CD4-positive, CD25-positive, alpha-beta regulatory T cell (primary cell): ENCODE results near the gene CLTCL1. TPM values are rescaled to one million over a fixed set of nuclear protein-coding genes. Genes with fewer than 3 reads are reported as not detected.

Experiments
- ATAC-seq, 2 donors: fragments of 150-1000 bp; cut with Tn5 transposase; one replicate each; pipeline ENCODE4 v1.10.0; 2021; ENCODE audit warnings: low read depth in 2 of 2, moderate number of reproducible peaks in 2 of 2, moderate library complexity in 1 of 2
- DNase-seq, 3 donors: peaks; one replicate each; pipeline versions ENCODE4 v3.0.0 to v3.0.0-alpha.2; 2012 to 2022; ENCODE audit warnings: mixed read lengths in 1 of 3
- H3K27ac ChIP-seq: one replicate; pipeline ENCODE4 v1.7.0; 2013; ENCODE audit warnings: mild to moderate bottlenecking, low read length; ENCODE audit not compliant: insufficient read depth, poor library complexity, severe bottlenecking
- H3K27me3 ChIP-seq: one replicate; pipeline ENCODE4 v1.7.0; 2013; ENCODE audit warnings: low read length; ENCODE audit not compliant: control insufficient read depth, insufficient read depth
- H3K36me3 ChIP-seq: one replicate; pipeline ENCODE4 v1.7.0; 2013; ENCODE audit warnings: mild to moderate bottlenecking, low read length, moderate library complexity; ENCODE audit not compliant: control insufficient read depth, insufficient read depth
- H3K4me1 ChIP-seq: 2 replicates; pipeline ENCODE4 v1.7.0; 2013; ENCODE audit warnings: mild to moderate bottlenecking, low read length; ENCODE audit not compliant: insufficient read depth, control insufficient read depth, poor library complexity, severe bottlenecking
- H3K4me3 ChIP-seq: one replicate; pipeline ENCODE4 v1.7.0; 2013; ENCODE audit warnings: low read depth, mild to moderate bottlenecking, low read length, moderate library complexity
- H3K9me3 ChIP-seq, 2 experiments: 1 replicate in 1 of 2; 2 replicates in 1 of 2; pipeline ENCODE4 v1.7.0; 2013; ENCODE audit warnings: low read length in 2 of 2, mild to moderate bottlenecking in 1 of 2, moderate library complexity in 1 of 2; ENCODE audit not compliant: control insufficient read depth in 2 of 2
- H3K27ac Mint-ChIP-seq, 3 donors: one replicate each; pipeline ENCODE4 v1.8.0; 2020 to 2022; ENCODE audit warnings: mild to moderate bottlenecking in 3 of 3, mixed read lengths in 3 of 3, moderate library complexity in 2 of 3
- H3K27me3 Mint-ChIP-seq: one replicate; pipeline ENCODE4 v1.8.0; 2022; ENCODE audit warnings: mild to moderate bottlenecking, mixed read lengths
- H3K36me3 Mint-ChIP-seq: one replicate; pipeline ENCODE4 v1.8.0; 2020; ENCODE audit warnings: mixed read lengths
- H3K4me1 Mint-ChIP-seq, 4 donors: one replicate each; pipeline ENCODE4 v1.8.0; 2020 to 2022; ENCODE audit warnings: mixed read lengths in 4 of 4, mild to moderate bottlenecking in 1 of 4
- H3K4me3 Mint-ChIP-seq, 4 donors: one replicate each; pipeline ENCODE4 v1.8.0; 2020 to 2022; ENCODE audit warnings: mild to moderate bottlenecking in 4 of 4, mixed read lengths in 4 of 4, moderate library complexity in 3 of 4
- H3K9me3 Mint-ChIP-seq, 7 donors: one replicate each; pipeline ENCODE4 v1.8.0; 2020 to 2022; ENCODE audit warnings: mixed read lengths in 7 of 7, mild to moderate bottlenecking in 3 of 7, moderate library complexity in 2 of 7
- polyA plus RNA-seq, 4 donors: library from polyadenylated mRNA; unstranded; fragments of 300-500 nt; fragmentation: Illumina TruSeq; gene quantifications; one replicate each; pipeline ENCODE4 v1.2.3, GENCODE V29; 2021
- total RNA-seq: library from RNA; stranded (reverse); gene quantifications from one replicate; pipeline ENCODE4 v1.2.3, GENCODE V29; 2022

Gene CLTCL1
- total and polyA plus RNA-seq, 5 donors from 2014 or later: 0.20 to 0.55 (median 0.34) TPM

GRCh38 chr22:19175026-19175601 lies 116.4 kb downstream of the CLTCL1 start:
- H3K9me3 Mint-ChIP-seq: peaks cover 0 to 2% (median 0%) of the 10 kb centered on the region in 7 donors
- ATAC-seq (no peak), DNase-seq (no peak)
- Histone ChIP-seq H3K9me3 (no peaks in the 10 kb centered on the region), H3K36me3 (no peaks in the 10 kb centered on the region), H3K27me3 (no peaks in the 10 kb centered on the region), H3K27ac (no peak overlapping the region), H3K4me1 (peaks cover 47% of the 10 kb centered on the region), H3K4me3 (no peak overlapping the region)
- no peak overlapping the region for H3K27ac Mint-ChIP-seq
- peaks cover 8% of the 10 kb centered on the region for H3K27me3 Mint-ChIP-seq
- H3K36me3 Mint-ChIP-seq: no peaks in the 10 kb centered on the region
- peak overlapping the region in 1 of 4 donors; percentile 59 for H3K4me3 Mint-ChIP-seq
- H3K4me1 Mint-ChIP-seq: peaks cover 5 to 49% (median 22%) of the 10 kb centered on the region in 4 donors

DNA sequence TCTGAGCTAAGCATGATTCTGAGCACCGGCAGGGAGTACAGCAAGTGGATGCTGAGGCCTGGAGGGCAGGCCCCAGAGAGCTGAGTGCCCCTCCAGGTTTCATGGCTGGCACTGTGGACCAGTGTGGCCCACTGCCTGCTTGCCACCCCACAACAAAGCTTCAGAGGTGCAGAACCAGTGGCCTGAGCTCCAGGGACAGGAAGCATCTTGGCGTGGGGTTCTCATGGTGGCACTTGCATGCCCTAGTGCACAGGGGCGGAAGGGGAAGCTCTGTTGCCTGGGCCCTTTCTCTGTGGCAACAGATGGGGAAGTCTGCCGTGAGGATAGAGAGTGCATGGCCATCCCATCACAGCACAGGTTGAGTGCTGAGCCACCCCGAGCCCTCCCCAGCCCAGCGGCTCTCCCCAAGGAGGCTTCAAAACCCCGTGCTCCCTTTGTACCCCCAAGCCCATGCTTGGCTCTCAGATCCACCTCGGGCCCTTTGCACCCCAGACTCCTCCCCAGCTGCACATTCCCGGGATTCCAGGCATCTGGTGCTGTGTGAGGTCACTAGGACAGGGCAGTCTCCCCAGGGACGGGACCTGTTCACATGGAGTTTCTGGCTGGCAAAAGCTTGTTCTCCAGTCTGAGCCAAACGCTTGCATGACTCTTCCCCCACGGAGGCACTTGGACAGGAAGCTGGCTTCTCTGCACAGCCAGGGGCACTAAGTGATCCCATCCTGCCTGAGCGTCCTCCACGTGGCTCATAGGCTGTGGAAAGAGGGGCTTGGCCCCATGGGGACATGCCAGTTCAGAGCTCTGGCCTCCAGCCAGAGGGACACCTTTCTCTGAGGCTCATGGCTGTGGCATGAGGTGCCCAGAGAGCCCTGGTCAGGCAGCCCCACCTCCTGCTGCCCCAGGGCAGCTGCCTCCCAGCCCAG lies 117.2 kb downstream of the CLTCL1 start:
- H3K27me3 Mint-ChIP-seq: peaks cover 8% of the 10 kb centered on the region
- peaks cover 3 to 48% (median 21%) of the 10 kb centered on the region in 4 donors for H3K4me1 Mint-ChIP-seq
- H3K4me3 Mint-ChIP-seq: peak overlapping the region in 3 of 4 donors; percentile 58 to 94 (median 88)
- ATAC-seq (no peak), DNase-seq (no peak)
- Histone ChIP-seq H3K36me3 (no peaks in the 10 kb centered on the region), H3K27ac (no peak overlapping the region), H3K4me1 (peaks cover 48% of the 10 kb centered on the region), H3K27me3 (no peaks in the 10 kb centered on the region), H3K9me3 (no peaks in the 10 kb centered on the region), H3K4me3 (no peak overlapping the region)
- H3K36me3 Mint-ChIP-seq: no peaks in the 10 kb centered on the region
- peaks cover 0 to 2% (median 0%) of the 10 kb centered on the region in 7 donors for H3K9me3 Mint-ChIP-seq
- peak overlapping the region in 1 of 3 donors; percentile 63 for H3K27ac Mint-ChIP-seq

GRCh38 chr22:19173047-19174035 lies 118.2 kb downstream of the CLTCL1 start:
- H3K27me3 ChIP-seq: peaks cover 4% of the 10 kb centered on the region
- no peaks in the 10 kb centered on the region for H3K36me3 ChIP-seq
- Mint-ChIP-seq H3K4me3 (peak overlapping the region; percentile 88 to 94 (median 94)), H3K36me3 (no peaks in the 10 kb centered on the region), H3K27ac (peak overlapping the region; percentile 93 to 96 (median 95)), H3K4me1 (peaks cover 0 to 49% (median 19%) of the 10 kb centered on the region in 4 donors), H3K9me3 (peaks cover 0 to 2% (median 0%) of the 10 kb centered on the region in 7 donors), H3K27me3 (peaks cover 17% of the 10 kb centered on the region)
- H3K4me1 ChIP-seq: peaks cover 47% of the 10 kb centered on the region
- no peak overlapping the region for H3K4me3 ChIP-seq
- no peaks in the 10 kb centered on the region for H3K9me3 ChIP-seq
- DNase-seq: no peak
- no peak for ATAC-seq
- H3K27ac ChIP-seq: no peak overlapping the region

DNA sequence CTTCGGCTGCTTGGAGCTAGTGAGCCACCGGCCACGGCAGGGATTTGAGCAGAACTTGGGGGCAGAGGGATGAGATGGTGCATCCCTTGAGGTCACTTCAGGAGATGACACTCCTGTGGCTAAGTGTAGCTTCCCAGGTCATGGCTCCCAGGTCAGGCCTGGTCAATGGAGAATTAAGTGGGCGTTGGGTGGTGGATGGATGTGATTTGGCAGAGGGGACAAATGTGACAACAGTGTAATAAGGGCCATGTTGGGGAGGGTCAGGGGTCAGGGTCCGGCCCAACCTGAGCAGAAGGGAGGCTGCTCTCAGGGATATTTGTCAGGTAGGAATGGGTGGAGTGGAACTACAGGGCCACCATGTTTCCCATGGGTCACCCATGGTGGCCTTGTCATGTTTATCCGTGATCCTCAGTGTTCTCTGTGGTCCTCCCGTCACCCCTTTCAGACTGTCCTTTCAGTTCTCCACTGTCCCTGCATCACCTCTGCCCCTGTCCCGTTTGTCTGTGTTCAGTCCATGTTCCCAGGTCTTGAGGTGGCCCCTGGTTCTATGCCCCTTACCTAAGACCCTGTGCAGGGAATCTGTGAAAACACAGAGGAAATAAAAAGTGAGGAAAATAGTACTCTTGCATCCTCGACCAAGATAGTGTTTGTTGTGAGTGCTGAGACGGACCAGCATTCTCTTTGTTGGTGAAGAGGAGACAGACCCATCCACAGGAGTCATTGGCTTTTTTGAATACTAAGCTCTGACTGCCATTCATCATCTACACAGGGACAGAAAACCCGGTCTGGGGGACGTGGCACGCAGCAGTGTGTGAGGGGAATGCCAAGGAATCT lies 119.1 kb downstream of the CLTCL1 start:
- no peak for DNase-seq
- no peak for ATAC-seq
- H3K9me3 ChIP-seq: no peaks in the 10 kb centered on the region
- H3K27ac ChIP-seq: peak overlapping the region; percentile 80
- peak overlapping the region; percentile 76 to 96 (median 93) for H3K27ac Mint-ChIP-seq
- peaks cover 0 to 2% (median 0%) of the 10 kb centered on the region in 7 donors for H3K9me3 Mint-ChIP-seq
- H3K36me3 Mint-ChIP-seq: no peaks in the 10 kb centered on the region
- peaks cover 40% of the 10 kb centered on the region for H3K4me1 ChIP-seq
- H3K27me3 Mint-ChIP-seq: peaks cover 24% of the 10 kb centered on the region
- H3K27me3 ChIP-seq: peaks cover 12% of the 10 kb centered on the region
- H3K4me3 ChIP-seq: peak overlapping the region; percentile 75
- peaks cover 0 to 49% (median 19%) of the 10 kb centered on the region in 4 donors for H3K4me1 Mint-ChIP-seq
- H3K4me3 Mint-ChIP-seq: peak overlapping the region; percentile 88 to 94 (median 94)
- H3K36me3 ChIP-seq: no peaks in the 10 kb centered on the region

- H3K9me3 Mint-ChIP-seq: peaks cover 0 to 2% (median 0%) of the 10 kb centered on the region in 7 donors
- Histone ChIP-seq H3K36me3 (no peaks in the 10 kb centered on the region), H3K27me3 (peaks cover 16% of the 10 kb centered on the region), H3K4me1 (peaks cover 37% of the 10 kb centered on the region), H3K4me3 (no peak overlapping the region), H3K9me3 (no peaks in the 10 kb centered on the region), H3K27ac (no peak overlapping the region)
- peaks cover 36% of the 10 kb centered on the region for H3K27me3 Mint-ChIP-seq
- ATAC-seq (no peak), DNase-seq (no peak)
- peaks cover 0 to 41% (median 19%) of the 10 kb centered on the region in 4 donors for H3K4me1 Mint-ChIP-seq
- peak overlapping the region; percentile 88 to 94 (median 94) for H3K4me3 Mint-ChIP-seq
- H3K27ac Mint-ChIP-seq: no peak overlapping the region
- no peaks in the 10 kb centered on the region for H3K36me3 Mint-ChIP-seq
These were observed 121.6 kb downstream of the CLTCL1 start for GRCh38 chr22:19169947-19170318.

DNA sequence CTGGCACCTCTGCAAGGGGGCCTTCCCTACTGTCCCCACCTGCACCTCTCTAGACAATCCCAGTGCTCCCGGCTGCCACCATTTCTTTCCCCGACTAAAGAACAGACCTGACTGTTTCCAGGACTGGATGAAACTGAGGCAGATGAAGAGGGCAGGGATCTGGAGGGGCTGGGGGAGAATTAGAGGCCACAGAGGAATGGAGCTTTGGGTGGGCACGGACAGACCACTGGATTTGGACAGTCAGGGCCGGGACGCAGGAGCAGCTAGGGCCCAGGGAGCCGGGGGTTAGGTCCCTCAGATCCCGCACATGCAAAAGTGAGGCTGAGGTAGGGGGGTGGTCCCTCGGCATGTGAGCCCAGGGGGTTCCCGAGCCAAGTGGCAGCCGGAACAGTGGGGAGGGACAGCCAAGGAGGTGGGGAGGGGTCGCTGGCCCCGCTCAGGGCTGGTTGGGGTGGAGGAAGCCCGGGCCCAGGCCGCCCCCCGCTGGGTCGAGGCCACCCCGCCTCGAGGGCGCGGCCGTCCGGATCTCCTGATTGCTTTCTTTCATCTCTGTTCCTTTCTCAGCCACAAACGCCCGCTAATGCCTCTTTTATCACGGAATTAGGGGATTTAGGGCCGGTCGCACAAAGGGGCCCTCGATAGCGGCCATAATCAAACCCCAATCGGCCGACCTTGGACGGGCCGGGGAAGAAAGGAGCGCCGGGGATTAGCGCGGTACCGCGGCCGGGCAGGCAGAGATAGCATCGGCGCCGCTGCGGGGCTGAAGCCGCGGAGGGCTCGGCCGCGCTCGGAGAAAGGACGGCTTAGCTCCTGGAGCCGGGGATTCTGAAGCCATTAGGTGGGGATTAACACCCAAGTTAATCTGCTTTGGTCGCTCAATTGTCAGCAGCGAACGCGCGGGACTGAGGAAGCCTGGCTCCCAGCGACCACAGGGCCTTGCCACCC lies 122.2 kb downstream of the CLTCL1 start:
- H3K27ac Mint-ChIP-seq: peak overlapping the region in 1 of 3 donors; percentile 69
- peak overlapping the region; percentile 34 to 91 (median 70) for H3K4me3 Mint-ChIP-seq
- no peaks in the 10 kb centered on the region for H3K36me3 Mint-ChIP-seq
- Histone ChIP-seq H3K9me3 (no peaks in the 10 kb centered on the region), H3K36me3 (no peaks in the 10 kb centered on the region), H3K27ac (no peak overlapping the region), H3K4me1 (peaks cover 37% of the 10 kb centered on the region), H3K4me3 (no peak overlapping the region), H3K27me3 (peaks cover 16% of the 10 kb centered on the region)
- peaks cover 0 to 39% (median 19%) of the 10 kb centered on the region in 4 donors for H3K4me1 Mint-ChIP-seq
- peaks cover 42% of the 10 kb centered on the region for H3K27me3 Mint-ChIP-seq
- no peak for DNase-seq
- peaks cover 0 to 2% (median 0%) of the 10 kb centered on the region in 7 donors for H3K9me3 Mint-ChIP-seq
- no peak for ATAC-seq
